ENCODE measurements around the gene FAM9A.
"Not testable (repeated sequence)": the region's sequence is repeated elsewhere in the genome, so short reads cannot be mapped to it uniquely, and the experiment has no call there.

Gene FAM9A

DNA sequence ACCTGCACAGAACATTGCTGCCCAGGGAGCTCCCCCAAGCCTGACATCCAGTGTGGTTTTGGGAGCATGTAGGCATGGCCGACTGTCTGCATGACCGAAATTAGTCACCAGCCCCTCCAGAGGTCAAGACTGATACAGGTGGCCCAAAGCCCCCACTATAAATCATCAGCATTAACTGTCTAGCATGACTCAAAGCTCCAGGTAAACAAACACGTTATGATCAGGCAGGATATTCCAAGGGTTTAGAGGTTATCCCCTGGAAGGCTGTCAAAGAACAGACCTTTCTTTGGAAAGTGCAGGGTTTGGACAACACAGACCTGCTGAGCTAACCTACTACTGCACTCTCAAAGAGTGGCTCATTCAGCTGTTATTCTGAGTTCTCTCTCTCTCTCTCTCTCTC, 2.1 kb upstream of the FAM9A start:
- DNase-seq (ENCODE audit: low read depth in 2 of 2): no peak

GRCh38 chrX:8800351-8800750, 832 bp downstream of the FAM9A start:
- not testable (repeated sequence) for DNase-seq (ENCODE audit: low read depth in 2 of 2)

DNA sequence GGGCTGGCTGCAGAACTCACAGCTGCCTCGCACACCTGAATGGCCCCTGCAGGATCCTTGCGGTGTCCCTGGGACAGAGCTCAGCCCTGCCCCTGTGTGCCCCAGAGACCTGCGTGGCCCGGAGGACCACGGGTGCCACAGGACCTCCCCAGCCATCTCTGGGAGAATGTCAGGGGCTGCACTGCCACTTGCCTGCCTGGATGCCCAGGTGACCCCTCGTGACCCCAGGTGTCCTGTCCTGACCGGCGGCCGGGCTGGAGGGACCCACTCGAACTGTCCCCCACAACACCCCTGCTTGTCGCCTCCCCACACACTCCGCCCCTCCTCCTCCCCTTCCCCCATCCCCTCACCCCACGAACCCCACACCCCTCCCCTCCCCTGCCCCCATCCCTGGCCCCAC, 1.9 kb downstream of the FAM9A start:
- DNase-seq (ENCODE audit: low read depth in 2 of 2): not testable (repeated sequence)

GRCh38 chrX:8798702-8799101, 2.5 kb downstream of the FAM9A start:
- DNase-seq (ENCODE audit: low read depth in 2 of 2): not testable (repeated sequence)

- not testable (repeated sequence) for DNase-seq (ENCODE audit: low read depth in 2 of 2)
Observed at GRCh38 chrX:8787119-8787518, 14.1 kb downstream of the FAM9A start.

DNA sequence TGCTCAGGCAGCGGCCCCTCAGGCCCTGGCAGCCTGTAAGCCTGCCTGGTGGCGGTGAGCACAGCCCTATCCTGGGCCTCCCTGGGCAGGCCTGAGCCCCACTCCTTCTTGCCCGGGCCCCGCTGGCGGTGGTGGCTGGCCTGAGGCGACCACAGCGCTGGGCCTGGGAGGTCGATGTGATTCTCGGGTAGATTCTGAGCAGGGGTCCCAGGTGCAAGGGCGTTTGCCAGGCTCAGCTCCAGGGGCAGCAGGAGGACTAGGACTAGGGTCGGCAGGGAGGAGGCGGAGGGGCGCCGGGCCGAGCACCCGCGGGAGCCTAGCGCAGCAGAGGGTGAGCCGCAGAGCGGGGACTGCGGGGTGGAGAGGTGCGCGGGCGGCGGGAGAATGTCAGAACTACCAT, 17.0 kb downstream of the FAM9A start:
- no peak for DNase-seq (ENCODE audit: low read depth in 2 of 2)

DNA sequence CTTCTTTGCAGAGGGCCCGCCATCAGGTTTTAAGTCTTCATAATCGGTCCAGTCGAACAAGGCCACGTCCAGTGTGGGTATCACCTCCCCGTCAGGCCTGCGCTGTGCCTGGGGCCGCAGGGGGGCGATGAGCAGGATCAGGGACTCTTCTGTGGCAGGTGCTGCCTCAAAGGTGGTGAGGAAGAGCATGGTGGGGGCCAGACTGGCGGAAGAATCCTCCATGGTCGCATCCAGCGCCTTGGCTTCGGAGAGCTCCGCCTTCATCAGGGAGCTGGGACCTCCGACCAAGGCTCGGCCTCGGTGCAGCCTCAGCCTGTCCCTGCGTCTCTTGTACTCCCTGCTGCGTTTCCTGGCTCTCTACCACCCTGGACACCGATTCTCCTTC, 17.5 kb downstream of the FAM9A start:
- DNase-seq (ENCODE audit: low read depth in 2 of 2): no peak

DNA sequence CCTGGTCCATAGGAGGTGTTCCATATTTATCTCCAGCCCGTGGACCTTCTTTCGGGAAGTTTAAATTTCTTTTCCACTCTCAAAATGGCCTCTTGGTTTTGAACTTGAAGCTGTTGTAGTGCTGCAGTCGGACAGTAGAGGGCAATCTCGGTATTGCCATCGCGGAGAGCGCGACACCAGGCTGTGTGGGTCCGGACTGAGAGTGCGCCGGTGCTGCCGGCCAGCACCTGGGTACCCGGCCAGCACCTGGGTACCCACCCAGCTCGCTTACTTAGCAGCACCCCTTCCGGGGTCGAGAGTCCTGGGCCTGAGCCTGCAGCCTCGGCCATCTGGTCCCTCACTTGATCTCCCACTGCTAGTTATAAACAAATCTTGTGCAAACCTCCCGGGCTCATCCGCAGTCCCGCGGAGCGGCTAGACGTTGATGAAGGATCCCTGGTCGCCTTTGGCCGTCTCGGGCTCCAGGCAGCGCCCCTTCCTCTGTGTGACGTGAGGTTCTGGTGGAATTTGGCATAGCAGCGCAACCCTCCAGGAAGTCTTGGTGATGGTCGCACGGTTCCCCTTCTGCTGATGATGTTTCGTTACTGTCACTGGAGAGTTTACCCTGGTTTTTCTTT, 18.0 kb downstream of the FAM9A start:
- DNase-seq (ENCODE audit: low read depth in 2 of 2): no peak

DNA sequence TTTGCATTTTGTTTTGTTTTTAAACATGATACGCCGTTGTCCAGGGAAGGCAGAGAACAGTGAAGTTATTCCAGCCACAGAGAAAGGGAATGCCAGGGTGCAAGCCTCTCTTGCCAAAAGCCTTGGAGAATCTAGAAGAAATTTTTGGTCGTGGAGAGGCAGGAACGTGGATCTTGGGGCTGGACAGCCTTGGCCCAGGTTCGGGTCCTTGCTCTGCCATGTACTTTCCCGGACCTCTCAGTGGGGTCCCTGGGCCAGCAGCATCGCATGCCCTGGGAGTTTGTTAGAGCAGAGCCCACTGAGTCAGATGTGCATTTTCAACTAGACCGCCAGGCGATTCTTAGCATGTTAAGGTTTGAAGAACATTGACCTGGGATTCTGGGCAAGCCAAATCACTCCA, 18.6 kb downstream of the FAM9A start:
- DNase-seq (ENCODE audit: low read depth in 2 of 2): no peak

GRCh38 chrX:8781921-8782320, 19.3 kb downstream of the FAM9A start:
- not testable (repeated sequence) for DNase-seq (ENCODE audit: low read depth in 2 of 2)

- no peak for DNase-seq (ENCODE audit: low read depth in 2 of 2)
Observed at GRCh38 chrX:8773117-8773516, 28.1 kb downstream of the FAM9A start.

DNA sequence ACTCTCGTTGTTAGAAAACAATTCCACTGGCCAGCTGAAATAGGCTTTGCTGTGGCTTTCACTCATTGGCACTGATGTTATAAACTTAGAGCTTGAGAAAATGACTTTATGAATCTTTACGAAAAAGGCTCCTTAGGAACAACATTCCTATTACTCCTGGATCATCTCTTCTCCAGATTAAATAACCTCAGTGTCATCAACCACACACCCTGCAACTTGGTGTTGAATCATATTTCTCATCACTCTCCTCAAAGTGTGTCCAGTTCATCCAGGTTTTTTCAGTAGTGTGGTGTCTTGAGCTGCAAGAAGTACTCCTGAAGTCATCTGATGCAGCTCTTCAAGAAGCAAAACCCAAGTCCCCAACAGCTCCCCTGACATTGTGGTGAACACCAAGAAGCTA, 41.2 kb downstream of the FAM9A start:
- no peak for DNase-seq (ENCODE audit: low read depth in 2 of 2)

DNA sequence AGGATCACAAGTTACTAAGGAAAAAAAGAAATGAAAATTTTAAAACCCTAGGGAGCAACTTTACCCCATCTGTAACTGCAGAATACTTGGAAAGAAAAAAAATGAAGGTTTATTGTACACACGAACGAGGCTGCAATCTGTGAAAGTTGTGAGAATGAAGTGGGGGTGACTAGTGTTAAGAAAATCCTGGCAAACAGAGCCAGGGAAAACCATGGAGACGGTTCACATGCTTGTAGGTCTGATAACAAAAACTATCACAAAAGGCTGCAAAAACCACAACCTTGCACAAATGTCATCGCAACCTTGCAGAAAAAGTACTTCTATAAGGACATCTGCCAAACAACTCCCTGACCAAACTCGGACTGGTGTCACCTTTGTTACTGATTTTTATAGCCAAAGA, 42.5 kb downstream of the FAM9A start:
- DNase-seq (ENCODE audit: low read depth in 2 of 2): not testable (repeated sequence)

GRCh38 chrX:8757609-8758389, 43.4 kb downstream of the FAM9A start:
- DNase-seq (ENCODE audit: low read depth in 2 of 2): peak in 1 of 2 experiments; percentile 25

DNA sequence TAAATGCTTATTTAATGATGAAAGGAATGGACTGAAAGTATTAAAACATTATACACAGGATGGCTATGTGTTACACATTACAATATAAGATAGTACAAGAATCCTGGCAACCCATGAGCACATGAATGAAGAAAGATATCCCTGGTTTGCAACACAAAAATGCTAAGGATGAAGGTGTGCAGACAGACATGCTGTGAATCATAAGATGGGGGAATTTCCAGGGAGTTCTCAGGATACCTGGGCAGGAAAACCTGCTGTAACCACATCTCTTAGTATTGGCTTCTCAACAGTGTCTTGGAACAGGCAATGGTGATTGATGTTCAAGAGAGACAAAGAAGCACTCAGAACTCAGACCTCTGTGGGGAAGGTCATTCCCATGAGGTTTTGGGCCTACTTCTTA, 45.4 kb downstream of the FAM9A start:
- no peak for DNase-seq (ENCODE audit: low read depth in 2 of 2)

DNA sequence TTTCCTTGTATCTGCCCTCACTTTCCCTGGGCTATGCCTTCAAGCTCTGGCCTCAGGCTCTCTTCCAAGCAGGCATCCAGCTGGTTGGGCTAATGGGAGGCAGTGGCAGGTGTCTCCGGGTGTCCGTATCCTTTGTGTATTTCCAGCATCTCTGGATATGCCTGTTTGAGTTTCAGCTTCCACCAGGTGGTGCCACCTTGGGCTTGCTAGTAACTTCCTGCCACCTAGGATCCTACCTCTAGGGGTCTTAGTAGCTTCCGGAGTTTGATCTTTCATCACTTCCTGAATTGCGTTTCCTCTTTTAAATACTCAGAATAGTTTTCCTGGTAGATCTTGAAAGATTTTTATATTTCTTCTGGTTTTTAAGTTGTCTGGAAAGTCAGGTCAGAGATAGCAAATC, 46.1 kb downstream of the FAM9A start:
- DNase-seq (ENCODE audit: low read depth in 2 of 2): no peak

DNA sequence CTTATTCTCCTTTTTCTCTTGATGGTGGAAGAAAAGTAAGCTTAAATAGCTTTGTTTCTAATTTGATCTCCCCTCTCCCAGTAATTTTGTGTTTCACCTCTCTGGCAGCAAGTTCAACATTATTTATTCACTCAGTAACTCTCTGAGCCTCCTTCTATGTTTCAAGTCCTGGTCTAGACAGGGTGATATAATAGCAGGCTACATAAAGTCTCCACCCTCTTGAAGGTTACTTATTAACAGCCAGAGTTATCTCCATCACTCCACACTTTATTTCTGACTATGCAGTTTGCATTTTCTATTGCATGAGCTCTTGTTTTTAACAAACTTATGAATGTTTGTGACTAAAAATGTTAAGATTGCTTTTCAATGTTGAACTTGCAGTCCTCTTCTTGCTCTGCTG, 51.5 kb downstream of the FAM9A start:
- DNase-seq (ENCODE audit: low read depth in 2 of 2): no peak

DNA sequence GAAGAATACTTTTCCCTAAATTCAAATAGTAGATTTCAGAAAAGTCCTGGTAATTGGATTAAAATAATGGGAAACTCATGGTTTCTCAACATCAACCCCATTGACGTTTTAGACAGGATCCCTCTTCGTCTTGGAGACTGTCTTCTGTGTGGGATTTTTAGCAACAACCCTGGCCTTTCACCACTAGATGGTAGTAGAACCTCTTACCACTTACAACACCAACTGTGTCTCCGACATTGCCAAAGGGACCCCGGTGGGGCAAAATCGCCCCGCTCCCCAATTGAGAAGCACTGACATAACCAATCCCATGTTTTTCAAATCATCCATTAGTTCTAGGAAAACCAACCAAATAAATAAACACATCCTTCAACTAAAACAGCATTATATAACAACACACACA, 52.3 kb downstream of the FAM9A start:
- DNase-seq (ENCODE audit: low read depth in 2 of 2): no peak

- no peak for DNase-seq (ENCODE audit: low read depth in 2 of 2)
Observed at GRCh38 chrX:8743126-8743732, 58.0 kb downstream of the FAM9A start.

GRCh38 chrX:8741981-8742380, 59.2 kb downstream of the FAM9A start:
- DNase-seq (ENCODE audit: low read depth in 2 of 2): no peak

Measured in fibroblast of skin of left quadriceps (primary cell).